GM23248 (cell line): Measurements from ENCODE around the gene FMN2. TPM values are rescaled to one million over a fixed set of nuclear protein-coding genes. Genes with fewer than 3 reads are reported as not detected.
A peak's percentile ranks its signal among the peaks of the same experiment; 100 is the strongest.

ENCODE experiments used
- DNase-seq: peaks from one replicate; pipeline ENCODE4 v3.0.0-alpha.2; 2015
- H2AFZ ChIP-seq: fragments of 200-600 bp; sonication (generic); 2 replicates; pipeline ENCODE4 v1.6.1; 2016; ENCODE audit warnings: antibody characterized with exemption
- H3F3A ChIP-seq: fragments of 200-600 bp; sonication (generic); 2 replicates; pipeline ENCODE4 v1.6.1; 2016; ENCODE audit warnings: mild to moderate bottlenecking, antibody characterized with exemption, mixed run types; ENCODE audit not compliant: insufficient read depth
- H3K27ac ChIP-seq: fragments of 200-600 bp; sonication (generic); 2 replicates; pipeline ENCODE4 v1.5.1; 2016; ENCODE audit warnings: mild to moderate bottlenecking
- H3K27me3 ChIP-seq: fragments of 200-600 bp; sonication (generic); replicated peaks from 2 replicates; pipeline ENCODE4 v1.6.1; 2016; ENCODE audit warnings: mild to moderate bottlenecking; ENCODE audit not compliant: insufficient read depth
- H3K36me3 ChIP-seq: fragments of 200-600 bp; sonication (generic); 2 replicates; pipeline ENCODE4 v1.6.1; 2016; ENCODE audit warnings: low read depth, mild to moderate bottlenecking
- H3K4me1 ChIP-seq: fragments of 200-600 bp; sonication (generic); 2 replicates; pipeline ENCODE4 v1.6.1; 2016; ENCODE audit warnings: mild to moderate bottlenecking; ENCODE audit not compliant: insufficient read depth
- H3K4me2 ChIP-seq: fragments of 200-600 bp; sonication (generic); one replicate; pipeline ENCODE4 v1.6.1; 2016; ENCODE audit warnings: mild to moderate bottlenecking; ENCODE audit not compliant: unreplicated experiment
- H3K4me3 ChIP-seq: fragments of 200-600 bp; sonication (generic); 2 replicates; pipeline ENCODE4 v1.5.1; 2016; ENCODE audit warnings: mild to moderate bottlenecking
- H3K79me2 ChIP-seq: fragments of 200-600 bp; sonication (generic); 2 replicates; pipeline ENCODE4 v1.6.1; 2016; ENCODE audit warnings: mild to moderate bottlenecking; ENCODE audit not compliant: insufficient read depth
- H3K9ac ChIP-seq: fragments of 200-600 bp; sonication (generic); 2 replicates; pipeline ENCODE4 v1.6.1; 2016; ENCODE audit warnings: mild to moderate bottlenecking
- H3K9me2 ChIP-seq: fragments of 200-600 bp; sonication (generic); 2 replicates; pipeline ENCODE4 v1.6.1; 2016; ENCODE audit warnings: mixed run types, mild to moderate bottlenecking, moderate library complexity; ENCODE audit not compliant: insufficient read depth
- H3K9me3 ChIP-seq: fragments of 200-600 bp; sonication (generic); one replicate; pipeline ENCODE4 v1.6.1; 2017; ENCODE audit warnings: low read depth
- H4K20me1 ChIP-seq: fragments of 200-600 bp; sonication (generic); 2 replicates; pipeline ENCODE4 v1.6.0; 2016; ENCODE audit not compliant: insufficient read depth
- EZH2 ChIP-seq: fragments of 200-600 bp; sonication (generic); IDR thresholded peaks from 2 replicates; pipeline ENCODE4 v1.6.1; 2018; ENCODE audit warnings: antibody characterized with exemption, mild to moderate bottlenecking; ENCODE audit not compliant: insufficient read depth, poor library complexity, severe bottlenecking
- EZH2phosphoT487 ChIP-seq: fragments of 200-600 bp; sonication (generic); IDR thresholded peaks from 2 replicates; pipeline ENCODE4 v1.6.1; 2018; ENCODE audit warnings: antibody characterized with exemption, moderate library complexity, mild to moderate bottlenecking, low read depth; ENCODE audit not compliant: insufficient read depth
- WGBS, 2 experiments: methylation state at CpG; one replicate each; pipeline ENCODE4 v1.1.6; 2015 to 2017; ENCODE audit warnings: low lambda C conversion rate in 2 of 2, low coverage in 1 of 2; ENCODE audit errors: missing lambda C conversion rate in 2 of 2; 5-methylcytosine and 5-hydroxymethylcytosine counted together
- in situ Hi-C: fragments of 300-500 bp; cut with MboI; formaldehyde crosslinking; loops from 2 replicates; pipeline ENCODE4 v1.15.0; 2020
- polyA plus RNA-seq: library from polyadenylated mRNA; unstranded; fragments of >200 nt; fragmentation: Nextera tagmentation; extraction: Ambion mirVana; gene quantifications from 2 replicates; pipeline ENCODE4 v1.2.1, GENCODE V29; 2016
- total RNA-seq: library from RNA; depleted of rRNA; stranded (reverse); fragments of >200 nt; shearing (Covaris generic); gene quantifications from 2 replicates; pipeline ENCODE4 v1.2.3, GENCODE V29; 2014

Gene FMN2
- total and polyA plus RNA-seq, 2 experiments from 2014 or later, result 78.2 to 114 TPM

DNA sequence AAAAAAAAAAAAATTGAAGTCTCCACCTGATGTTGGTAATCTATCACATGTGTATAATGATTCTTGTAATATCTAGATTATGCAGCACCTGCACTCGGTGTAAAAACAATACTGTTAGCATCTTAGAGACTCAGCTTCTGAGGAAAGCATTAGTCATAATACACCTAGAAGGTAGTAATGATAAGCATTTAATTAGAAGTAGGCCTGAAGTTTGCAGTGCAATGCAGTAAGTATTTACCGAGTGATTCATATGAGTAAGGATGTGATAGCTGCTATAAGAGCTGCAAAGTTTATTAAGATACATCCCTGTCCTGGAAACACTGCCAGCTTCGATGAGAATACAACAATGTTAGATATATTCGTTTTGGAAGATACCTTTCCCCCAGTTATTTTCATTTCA, 323.8 kb downstream of the FMN2 start:
- Histone ChIP-seq H3K36me3 (no peaks in the 10 kb centered on the region; the same call in 1 of the 2 replicates), H3K27me3 (no peaks in the 10 kb centered on the region), H3K4me3 (no peak overlapping the region), H3F3A (peaks cover 65% of the 10 kb centered on the region), H3K9me3 (no peaks in the 10 kb centered on the region), H3K4me1 (peaks cover 57% of the 10 kb centered on the region), H3K4me2 (no peak overlapping the region), H3K79me2 (peaks cover 22% of the 10 kb centered on the region), H4K20me1 (no peaks in the 10 kb centered on the region), H2AFZ (no peak overlapping the region), H3K9me2 (no peaks in the 10 kb centered on the region), H3K9ac (no peak overlapping the region), H3K27ac (peak overlapping the region; percentile 89)
- TF ChIP-seq EZH2phosphoT487, result no peak
- TF ChIP-seq EZH2, result no peak
- 59 to 63% methylated on average over 4 of the region's 4 CpGs for WGBS, 2 experiments
- in situ Hi-C loops, result no loop called here
- DNase-seq, result peak; percentile 42

GRCh38 chr1:240417317-240417716, 325.6 kb downstream of the FMN2 start:
- DNase-seq, result peak; percentile 62
- Histone ChIP-seq H2AFZ (no peak overlapping the region), H3K36me3 (no peaks in the 10 kb centered on the region; the same call in 1 of the 2 replicates), H3K4me3 (no peak overlapping the region), H3K27me3 (no peaks in the 10 kb centered on the region), H3K9me3 (no peaks in the 10 kb centered on the region), H3K4me1 (peaks cover 53% of the 10 kb centered on the region), H3K9ac (no peak overlapping the region), H3F3A (peaks cover 54% of the 10 kb centered on the region), H3K9me2 (no peaks in the 10 kb centered on the region), H3K4me2 (peak overlapping the region; percentile 24), H3K27ac (peak overlapping the region; percentile 89; the same call in 1 of the 2 replicates), H4K20me1 (no peaks in the 10 kb centered on the region), H3K79me2 (peaks cover 34% of the 10 kb centered on the region)
- in situ Hi-C loops, result no loop called here
- no peak for TF ChIP-seq EZH2phosphoT487
- TF ChIP-seq EZH2, result no peak
- WGBS, 2 experiments, result 50% methylated on average over 2 of the region's 2 CpGs

DNA sequence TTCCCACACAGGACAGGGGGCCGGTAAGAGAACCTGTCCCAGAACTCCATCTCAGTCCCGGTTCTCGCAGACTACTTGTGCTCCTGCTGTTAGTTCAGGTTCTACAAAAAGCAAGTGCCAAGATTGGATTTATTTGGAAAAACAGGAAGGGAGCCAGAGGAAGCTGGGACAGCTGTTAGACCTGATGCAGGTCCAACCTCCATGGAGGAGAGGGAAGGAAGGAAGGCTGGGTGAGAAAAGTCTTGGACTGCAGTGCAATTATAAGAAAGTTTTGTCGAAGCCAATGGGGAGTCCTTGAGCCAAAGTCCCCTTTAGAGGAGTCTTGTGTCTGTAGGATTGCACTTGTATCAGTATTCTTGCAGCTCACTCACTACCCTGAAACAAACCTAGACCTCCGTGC, 329.1 kb downstream of the FMN2 start:
- Histone ChIP-seq H3K4me1 (peaks cover 20% of the 10 kb centered on the region), H3F3A (peaks cover 27% of the 10 kb centered on the region), H2AFZ (no peak overlapping the region), H3K79me2 (peaks cover 48% of the 10 kb centered on the region), H3K36me3 (peaks cover 5% of the 10 kb centered on the region; the same call in 1 of the 2 replicates), H3K27ac (no peak overlapping the region), H3K9me3 (no peaks in the 10 kb centered on the region), H3K27me3 (no peaks in the 10 kb centered on the region), H3K4me2 (no peak overlapping the region), H3K4me3 (no peak overlapping the region), H3K9me2 (0 out of 2 replicates have a peak, but pooled peaks cover 4% of the 10 kb centered on the region), H3K9ac (no peak overlapping the region), H4K20me1 (no peaks in the 10 kb centered on the region)
- in situ Hi-C loops, result no loop called here
- no peak for DNase-seq
- WGBS, 2 experiments, result 96 to 100% methylated on average over 5 of the region's 5 CpGs
- TF ChIP-seq EZH2phosphoT487, result no peak
- TF ChIP-seq EZH2, result no peak

DNA sequence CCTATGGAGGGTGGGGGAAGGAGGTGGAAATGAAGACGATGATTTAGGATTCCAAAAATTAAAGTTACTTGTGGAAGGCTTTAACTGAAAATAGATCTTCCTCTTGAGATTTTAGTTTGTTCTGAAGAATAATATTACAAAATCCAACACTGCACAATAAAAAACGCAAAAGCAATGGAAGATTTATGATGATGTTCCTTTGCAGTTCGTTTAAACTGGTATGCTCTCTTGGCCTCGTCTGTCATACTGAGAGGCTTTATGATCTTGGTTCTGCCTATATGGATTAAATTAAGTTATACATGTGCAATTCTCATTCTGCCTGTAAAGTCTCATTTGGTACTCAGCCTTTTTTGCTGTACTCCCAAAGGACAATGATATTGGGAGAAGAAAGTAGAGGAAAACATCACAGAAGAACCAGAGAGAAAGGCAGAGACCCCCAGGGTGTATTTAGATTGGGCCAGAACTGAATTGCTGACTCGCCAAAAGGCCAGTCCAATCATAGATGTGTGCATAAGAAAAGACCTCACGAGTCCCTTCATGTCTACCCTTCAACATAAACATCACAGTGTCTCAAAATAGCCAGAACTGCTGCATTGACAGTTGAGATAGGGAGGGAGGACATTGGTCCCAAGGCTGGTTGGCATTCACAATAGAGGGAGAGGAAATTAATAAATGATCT, 331.7 kb downstream of the FMN2 start:
- Histone ChIP-seq H3K9me2 (0 out of 2 replicates have a peak, but pooled peaks cover 4% of the 10 kb centered on the region), H3K9me3 (no peaks in the 10 kb centered on the region), H3K79me2 (peaks cover 45% of the 10 kb centered on the region), H3K4me3 (no peak overlapping the region), H3F3A (peaks cover 15% of the 10 kb centered on the region; the same call in 1 of the 2 replicates), H3K27ac (no peak overlapping the region), H3K4me1 (0 out of 2 replicates have a peak, but pooled peaks cover 5% of the 10 kb centered on the region), H3K4me2 (no peak overlapping the region), H3K9ac (no peak overlapping the region), H3K27me3 (no peaks in the 10 kb centered on the region), H3K36me3 (peaks cover 14% of the 10 kb centered on the region), H2AFZ (no peak overlapping the region), H4K20me1 (no peaks in the 10 kb centered on the region)
- in situ Hi-C loops, result no loop called here
- DNase-seq, result no peak
- no peak for TF ChIP-seq EZH2phosphoT487
- no peak for TF ChIP-seq EZH2
- WGBS, 2 experiments, result 58 to 62% methylated on average over 6 of the region's 6 CpGs
